GM18951 (cell line): ENCODE data around the gene S100A4.

ENCODE experiments used
- POLR2A ChIP-seq: IDR thresholded peaks from 4 replicates; pipeline ENCODE4 v1.6.1; 2011; ENCODE audit warnings: mild to moderate bottlenecking; ENCODE audit not compliant: insufficient read length, insufficient read depth; ENCODE audit errors: extremely low read depth
- in situ Hi-C: fragments of 300-500 bp; cut with MboI; formaldehyde crosslinking; loops from one replicate; pipeline ENCODE4 v1.12.0; 2022; ENCODE audit warnings: low sequenced_read_pairs, mixed read lengths, inconsistent platforms; ENCODE audit not compliant: unreplicated experiment

S100A4 gene

GRCh38 chr1:153561466-153561985, 15.9 kb upstream of the S100A4 start:
- in situ Hi-C loops = no loop called here
- TF ChIP-seq POLR2A = no peak

- no peak for TF ChIP-seq POLR2A
- in situ Hi-C loops = no loop called here
Measured at GRCh38 chr1:153560771-153561465, 15.3 kb upstream of the S100A4 start.

GRCh38 chr1:153560241-153560640, 14.6 kb upstream of the S100A4 start:
- in situ Hi-C loops = no loop called here
- no peak for TF ChIP-seq POLR2A

GRCh38 chr1:153557877-153558276, 12.3 kb upstream of the S100A4 start:
- TF ChIP-seq POLR2A = no peak
- in situ Hi-C loops = loop anchor here (5.0 kb wide), 1 partner anchor 41 kb away; no protein-coding TSS in a partner anchor

- TF ChIP-seq POLR2A = no peak
Measured at GRCh38 chr1:153556348-153556747, 10.7 kb upstream of the S100A4 start.

GRCh38 chr1:153553830-153554541, 8.4 kb upstream of the S100A4 start:
- TF ChIP-seq POLR2A = no peak
- in situ Hi-C loops = no loop called here

More at GRCh38 chr1:153556348-153556747, 10.7 kb upstream of the S100A4 start:
- in situ Hi-C loops = loop anchor here (5.0 kb wide), 1 partner anchor 39 kb away; no protein-coding TSS in a partner anchor

GRCh38 chr1:153553096-153553495, 7.5 kb upstream of the S100A4 start:
- in situ Hi-C loops = no loop called here

GRCh38 chr1:153552335-153552734, 6.7 kb upstream of the S100A4 start:
- in situ Hi-C loops = no loop called here
- no peak for TF ChIP-seq POLR2A

More at GRCh38 chr1:153553096-153553495, 7.5 kb upstream of the S100A4 start:
- no peak for TF ChIP-seq POLR2A

- in situ Hi-C loops = no loop called here
- no peak for TF ChIP-seq POLR2A
Measured at GRCh38 chr1:153550827-153551500, 5.4 kb upstream of the S100A4 start.

- in situ Hi-C loops = no loop called here
- TF ChIP-seq POLR2A = no peak
Measured at GRCh38 chr1:153550398-153550758, 4.8 kb upstream of the S100A4 start.

GRCh38 chr1:153549741-153550397, 4.3 kb upstream of the S100A4 start:
- no peak for TF ChIP-seq POLR2A
- in situ Hi-C loops = no loop called here

- in situ Hi-C loops = no loop called here
- TF ChIP-seq POLR2A = no peak
Measured at GRCh38 chr1:153548722-153549688, 3.4 kb upstream of the S100A4 start, which contains the start of gene S100A3. Gene S100A3 (minus strand): TSS chr1:153549258. CDS start chr1:153548485, 773 bp downstream.
